Activated naive CD8-positive, alpha-beta T cell (primary cell): ENCODE data around the gene TMEM8B.
"Not testable (repeated sequence)": the region's sequence is repeated elsewhere in the genome, so short reads cannot be mapped to it uniquely, and the experiment has no call there.

ENCODE experiments used
- H3K27ac Mint-ChIP-seq: one replicate; pipeline ENCODE4 v1.8.0; 2021; ENCODE audit warnings: mixed read lengths
- H3K27me3 Mint-ChIP-seq: one replicate; pipeline ENCODE4 v1.8.0; 2021; ENCODE audit warnings: mixed read lengths
- H3K36me3 Mint-ChIP-seq: one replicate; pipeline ENCODE4 v1.8.0; 2021; ENCODE audit warnings: mixed read lengths
- H3K4me1 Mint-ChIP-seq: one replicate; pipeline ENCODE4 v1.8.0; 2021; ENCODE audit warnings: low read depth, mixed read lengths
- H3K4me3 Mint-ChIP-seq: one replicate; pipeline ENCODE4 v1.8.0; 2021; ENCODE audit warnings: mild to moderate bottlenecking, mixed read lengths
- H3K9me3 Mint-ChIP-seq: one replicate; pipeline ENCODE4 v1.8.0; 2021; ENCODE audit warnings: low read depth, mixed read lengths

TMEM8B gene

GRCh38 chr9:35862328-35862727 lies 33.3 kb downstream of the TMEM8B start:
- H3K4me3 Mint-ChIP-seq, result no peak overlapping the region
- H3K9me3 Mint-ChIP-seq, result no peaks in the 10 kb centered on the region
- H3K4me1 Mint-ChIP-seq, result no peaks in the 10 kb centered on the region
- H3K27me3 Mint-ChIP-seq, result peaks cover 11% of the 10 kb centered on the region
- H3K27ac Mint-ChIP-seq, result no peak overlapping the region
- H3K36me3 Mint-ChIP-seq, result no peaks in the 10 kb centered on the region

- no peaks in the 10 kb centered on the region for H3K36me3 Mint-ChIP-seq
- H3K4me1 Mint-ChIP-seq, result no peaks in the 10 kb centered on the region
- H3K27ac Mint-ChIP-seq, result no peak overlapping the region
- no peak overlapping the region for H3K4me3 Mint-ChIP-seq
- no peaks in the 10 kb centered on the region for H3K9me3 Mint-ChIP-seq
- peaks cover 12% of the 10 kb centered on the region for H3K27me3 Mint-ChIP-seq
Measured at GRCh38 chr9:35863583-35863982, 34.6 kb downstream of the TMEM8B start.

- H3K27me3 Mint-ChIP-seq, result peaks cover 13% of the 10 kb centered on the region
- no peaks in the 10 kb centered on the region for H3K9me3 Mint-ChIP-seq
- H3K27ac Mint-ChIP-seq, result no peak overlapping the region
- no peaks in the 10 kb centered on the region for H3K36me3 Mint-ChIP-seq
- no peak overlapping the region for H3K4me3 Mint-ChIP-seq
- no peaks in the 10 kb centered on the region for H3K4me1 Mint-ChIP-seq
Measured at GRCh38 chr9:35864695-35865255, 35.7 kb downstream of the TMEM8B start.

GRCh38 chr9:35867538-35867937 lies 38.5 kb downstream of the TMEM8B start:
- Mint-ChIP-seq H3K27ac (no peak overlapping the region), H3K9me3 (no peaks in the 10 kb centered on the region), H3K4me3 (no peak overlapping the region), H3K36me3 (no peaks in the 10 kb centered on the region), H3K27me3 (peaks cover 13% of the 10 kb centered on the region), H3K4me1 (no peaks in the 10 kb centered on the region)

- no peaks in the 10 kb centered on the region for H3K36me3 Mint-ChIP-seq
- H3K27me3 Mint-ChIP-seq, result peaks cover 9% of the 10 kb centered on the region
- H3K4me1 Mint-ChIP-seq, result no peaks in the 10 kb centered on the region
- H3K9me3 Mint-ChIP-seq, result no peaks in the 10 kb centered on the region
- H3K4me3 Mint-ChIP-seq, result no peak overlapping the region
- H3K27ac Mint-ChIP-seq, result no peak overlapping the region
Measured at GRCh38 chr9:35868933-35869332, 39.9 kb downstream of the TMEM8B start.

GRCh38 chr9:35869621-35870216 lies 40.7 kb downstream of the TMEM8B start:
- no peaks in the 10 kb centered on the region for H3K4me1 Mint-ChIP-seq
- H3K27me3 Mint-ChIP-seq, result peaks cover 9% of the 10 kb centered on the region
- no peaks in the 10 kb centered on the region for H3K9me3 Mint-ChIP-seq
- no peaks in the 10 kb centered on the region for H3K36me3 Mint-ChIP-seq
- no peak overlapping the region for H3K4me3 Mint-ChIP-seq
- H3K27ac Mint-ChIP-seq, result no peak overlapping the region

GRCh38 chr9:35870351-35870923 lies 41.4 kb downstream of the TMEM8B start, which contains the start of gene OR13J1:
TSS of gene OR13J1 (minus strand) at chr9:35870401. CDS start at chr9:35870401, 0 bp downstream.
- Mint-ChIP-seq H3K9me3 (no peaks in the 10 kb centered on the region), H3K27me3 (peaks cover 8% of the 10 kb centered on the region), H3K36me3 (no peaks in the 10 kb centered on the region), H3K4me3 (no peak within 1 kb of the TSS), H3K27ac (no peak within 1 kb of the TSS), H3K4me1 (no peaks in the 10 kb centered on the region)

- H3K4me3 Mint-ChIP-seq, result no peak overlapping the region
- H3K9me3 Mint-ChIP-seq, result peaks cover 1% of the 10 kb centered on the region
- no peak overlapping the region for H3K27ac Mint-ChIP-seq
- H3K4me1 Mint-ChIP-seq, result no peaks in the 10 kb centered on the region
- H3K27me3 Mint-ChIP-seq, result peaks cover 5% of the 10 kb centered on the region
- H3K36me3 Mint-ChIP-seq, result peaks cover under 1% of the 10 kb centered on the region
Measured at GRCh38 chr9:35871545-35871944, 42.5 kb downstream of the TMEM8B start.

- Mint-ChIP-seq H3K27me3 (peaks cover 4% of the 10 kb centered on the region), H3K4me3 (no peak overlapping the region), H3K36me3 (peaks cover 6% of the 10 kb centered on the region), H3K4me1 (no peaks in the 10 kb centered on the region), H3K27ac (no peak overlapping the region), H3K9me3 (peaks cover 9% of the 10 kb centered on the region)
Measured at GRCh38 chr9:35872505-35872904, 43.5 kb downstream of the TMEM8B start.

- H3K36me3 Mint-ChIP-seq, result peaks cover 8% of the 10 kb centered on the region
- H3K9me3 Mint-ChIP-seq, result peaks cover 5% of the 10 kb centered on the region
- H3K4me3 Mint-ChIP-seq, result no peak overlapping the region
- H3K27me3 Mint-ChIP-seq, result peaks cover 8% of the 10 kb centered on the region
- no peak overlapping the region for H3K27ac Mint-ChIP-seq
- no peaks in the 10 kb centered on the region for H3K4me1 Mint-ChIP-seq
Measured at GRCh38 chr9:35882263-35882848, 53.3 kb downstream of the TMEM8B start.

- H3K36me3 Mint-ChIP-seq, result peaks cover 3% of the 10 kb centered on the region
- no peaks in the 10 kb centered on the region for H3K9me3 Mint-ChIP-seq
- no peak overlapping the region for H3K4me3 Mint-ChIP-seq
- peaks cover 3% of the 10 kb centered on the region for H3K27me3 Mint-ChIP-seq
- no peaks in the 10 kb centered on the region for H3K4me1 Mint-ChIP-seq
- no peak overlapping the region for H3K27ac Mint-ChIP-seq
Measured at GRCh38 chr9:35882996-35883395, 54.0 kb downstream of the TMEM8B start.

GRCh38 chr9:35884908-35885307 lies 55.9 kb downstream of the TMEM8B start:
- H3K9me3 Mint-ChIP-seq, H3K36me3 Mint-ChIP-seq, H3K27me3 Mint-ChIP-seq, H3K27ac Mint-ChIP-seq, H3K4me1 Mint-ChIP-seq, H3K4me3 Mint-ChIP-seq: not testable (repeated sequence)

- Mint-ChIP-seq H3K4me1 (no peaks in the 10 kb centered on the region), H3K27ac (no peak overlapping the region), H3K9me3 (no peaks in the 10 kb centered on the region), H3K4me3 (no peak overlapping the region), H3K36me3 (no peaks in the 10 kb centered on the region), H3K27me3 (peaks cover 7% of the 10 kb centered on the region)
Measured at GRCh38 chr9:35891646-35892045, 62.6 kb downstream of the TMEM8B start.

- Mint-ChIP-seq H3K9me3 (no peaks in the 10 kb centered on the region), H3K4me1 (no peaks in the 10 kb centered on the region), H3K4me3 (no peak overlapping the region), H3K27me3 (peaks cover 7% of the 10 kb centered on the region), H3K27ac (no peak overlapping the region), H3K36me3 (no peaks in the 10 kb centered on the region)
Measured at GRCh38 chr9:35892051-35892450, 63.0 kb downstream of the TMEM8B start.

GRCh38 chr9:35896570-35896969 lies 67.5 kb downstream of the TMEM8B start:
- no peaks in the 10 kb centered on the region for H3K36me3 Mint-ChIP-seq
- H3K27me3 Mint-ChIP-seq, result peaks cover 7% of the 10 kb centered on the region
- H3K4me3 Mint-ChIP-seq, result no peak overlapping the region
- no peak overlapping the region for H3K27ac Mint-ChIP-seq
- no peaks in the 10 kb centered on the region for H3K9me3 Mint-ChIP-seq
- no peaks in the 10 kb centered on the region for H3K4me1 Mint-ChIP-seq
